ENCODE data around the gene MEF2D.

MEF2D gene

GRCh38 chr1:156499842-156500542, 583 bp downstream of the MEF2D start (continued):
- TF ChIP-seq ZBTB20 (tag by site-specific recombination; IDR thresholded peaks at IDR 0.05) (peak; percentile 66), ZNF600 (tag by site-specific recombination; IDR thresholded peaks at IDR 0.05) (peak; percentile 46; the same call in 1 of the 2 replicates), ZNF639 (tag by site-specific recombination; IDR thresholded peaks at IDR 0.05) (peak; percentile 50; the same call in 1 of the 2 replicates), ZNF155 (tag by site-specific recombination; IDR thresholded peaks at IDR 0.05) (no peak), ZXDB (tag by site-specific recombination; IDR thresholded peaks at IDR 0.05) (peak; percentile 63), ZSCAN23 (tag by site-specific recombination; IDR thresholded peaks at IDR 0.05) (no peak), ZNF580 (tag by site-specific recombination; IDR thresholded peaks at IDR 0.05) (peak; percentile 20; the same call in 1 of the 2 replicates), ZNF423 (tag by site-specific recombination; IDR thresholded peaks at IDR 0.05) (peak; percentile 67; the same call in 1 of the 2 replicates), ZNF169 (tag by site-specific recombination; IDR thresholded peaks at IDR 0.05) (no peak), ZNF223 (tag by site-specific recombination; IDR thresholded peaks at IDR 0.05) (no peak), GLIS2 (tag by site-specific recombination; IDR thresholded peaks at IDR 0.05) (peak; percentile 95), ZNF398 (tag by site-specific recombination; IDR thresholded peaks at IDR 0.05) (peak; percentile 83), ZNF138 (tag by site-specific recombination; IDR thresholded peaks at IDR 0.05; ENCODE audit: borderline replicate concordance) (no peak), ZNF510 (tag by site-specific recombination; IDR thresholded peaks at IDR 0.05; ENCODE audit: insufficient replicate concordance) (no peak), ZNF23 (tag by site-specific recombination; IDR thresholded peaks at IDR 0.05; ENCODE audit: borderline replicate concordance) (no peak), ZBTB10 (tag by site-specific recombination; IDR thresholded peaks at IDR 0.05) (peak; percentile 81; the same call in 1 of the 2 replicates), ZBTB26 (tag by site-specific recombination; optimal IDR thresholded peaks at IDR 0.05) (peak; percentile 49), ZNF76 (tag by site-specific recombination; IDR thresholded peaks at IDR 0.05; ENCODE audit: borderline replicate concordance, low read depth) (peak; percentile 21; the same call in 1 of the 2 replicates), REST (tag by site-specific recombination; IDR thresholded peaks at IDR 0.05) (no peak), ZNF514 (tag by site-specific recombination; IDR thresholded peaks at IDR 0.05) (no peak), ZFP37 (tag by site-specific recombination; IDR thresholded peaks at IDR 0.05) (no peak), ZNF501 (tag by site-specific recombination; IDR thresholded peaks at IDR 0.05) (peak; percentile 31; the same call in 1 of the 2 replicates), ZBTB1 (tag by site-specific recombination; IDR thresholded peaks at IDR 0.05) (no peak), WT1 (tag by site-specific recombination; IDR thresholded peaks at IDR 0.05) (peak; percentile 85), ZNF677 (tag by site-specific recombination; IDR thresholded peaks at IDR 0.05) (no peak), KLF9 (tag by site-specific recombination; IDR thresholded peaks at IDR 0.05; ENCODE audit: low read depth) (peak; percentile 47; the same call in 1 of the 2 replicates), KLF17 (tag by site-specific recombination; IDR thresholded peaks at IDR 0.05) (peak; percentile 83), SP3 (tag by site-specific recombination; IDR thresholded peaks at IDR 0.05) (peak; percentile 86)
